Vagina (tissue), 2 donors: ENCODE data around the gene TRABD2B. TPM values are rescaled to one million over a fixed set of nuclear protein-coding genes. Genes with fewer than 3 reads are reported as not detected.

Experiments
- DNase-seq, 2 donors: peaks; one replicate each; pipeline ENCODE4 v3.0.0-alpha.2; 2017; ENCODE audit errors: extremely low spot score in 2 of 2
- H3K27ac ChIP-seq: fragments of 200-600 bp; sonication (generic); one replicate; pipeline ENCODE4 v1.5.1; 2019
- H3K27me3 ChIP-seq: fragments of 200-600 bp; sonication (generic); one replicate; pipeline ENCODE4 v1.5.1; 2019
- H3K36me3 ChIP-seq, 2 donors: fragments of 200-600 bp; sonication (generic); one replicate each; pipeline ENCODE4 v1.5.1; 2017 to 2019
- H3K4me1 ChIP-seq: fragments of 200-600 bp; sonication (generic); one replicate; pipeline ENCODE4 v1.5.1; 2019
- H3K4me3 ChIP-seq, 2 donors: fragments of 200-600 bp; sonication (generic); 1 replicate in 1 of 2; 2 replicates in 1 of 2; pipeline ENCODE4 v1.5.1; 2016 to 2019
- H3K9me3 ChIP-seq: fragments of 200-600 bp; sonication (generic); one replicate; pipeline ENCODE4 v1.5.1; 2019
- POLR2A ChIP-seq, 2 donors: fragments of 450-650 bp; IDR thresholded peaks; one replicate each; pipeline ENCODE4 v1.6.1; 2017; ENCODE audit warnings: antibody characterized with exemption in 2 of 2, mild to moderate bottlenecking in 2 of 2, moderate library complexity in 2 of 2
- POLR2AphosphoS5 ChIP-seq, 2 donors: sonication (generic); formaldehyde crosslinking; IDR thresholded peaks; one replicate each; pipeline ENCODE4 v1.9.0; 2017; ENCODE audit warnings: antibody characterized with exemption in 2 of 2, mild to moderate bottlenecking in 2 of 2, low read depth in 1 of 2; ENCODE audit not compliant: insufficient read depth in 1 of 2
- intact Hi-C: fragments of 100-400 bp; cut with DNase I; formaldehyde crosslinking; loops from one replicate; pipeline ENCODE4 v1.15.1; 2023
- total RNA-seq: library from RNA; depleted of rRNA; stranded (reverse); fragments of >200 nt; gene quantifications from one replicate; pipeline ENCODE4 v1.2.3, GENCODE V29; 2016
- TF ChIP-seq, protein P1 (sequence below), 3 experiments: fragments of 450-650 bp in 2 of 3; fragments of 200-600 bp in 1 of 3; sonication (generic) in 1 of 3; IDR thresholded peaks; one replicate each; pipeline ENCODE4 v1.5.1; 2017 to 2019; ENCODE audit warnings: antibody characterized with exemption in 3 of 3, mild to moderate bottlenecking in 2 of 3, moderate library complexity in 2 of 3

Gene TRABD2B
- total RNA-seq, 1 donor from 2014 or later, result 5.6 TPM

DNA sequence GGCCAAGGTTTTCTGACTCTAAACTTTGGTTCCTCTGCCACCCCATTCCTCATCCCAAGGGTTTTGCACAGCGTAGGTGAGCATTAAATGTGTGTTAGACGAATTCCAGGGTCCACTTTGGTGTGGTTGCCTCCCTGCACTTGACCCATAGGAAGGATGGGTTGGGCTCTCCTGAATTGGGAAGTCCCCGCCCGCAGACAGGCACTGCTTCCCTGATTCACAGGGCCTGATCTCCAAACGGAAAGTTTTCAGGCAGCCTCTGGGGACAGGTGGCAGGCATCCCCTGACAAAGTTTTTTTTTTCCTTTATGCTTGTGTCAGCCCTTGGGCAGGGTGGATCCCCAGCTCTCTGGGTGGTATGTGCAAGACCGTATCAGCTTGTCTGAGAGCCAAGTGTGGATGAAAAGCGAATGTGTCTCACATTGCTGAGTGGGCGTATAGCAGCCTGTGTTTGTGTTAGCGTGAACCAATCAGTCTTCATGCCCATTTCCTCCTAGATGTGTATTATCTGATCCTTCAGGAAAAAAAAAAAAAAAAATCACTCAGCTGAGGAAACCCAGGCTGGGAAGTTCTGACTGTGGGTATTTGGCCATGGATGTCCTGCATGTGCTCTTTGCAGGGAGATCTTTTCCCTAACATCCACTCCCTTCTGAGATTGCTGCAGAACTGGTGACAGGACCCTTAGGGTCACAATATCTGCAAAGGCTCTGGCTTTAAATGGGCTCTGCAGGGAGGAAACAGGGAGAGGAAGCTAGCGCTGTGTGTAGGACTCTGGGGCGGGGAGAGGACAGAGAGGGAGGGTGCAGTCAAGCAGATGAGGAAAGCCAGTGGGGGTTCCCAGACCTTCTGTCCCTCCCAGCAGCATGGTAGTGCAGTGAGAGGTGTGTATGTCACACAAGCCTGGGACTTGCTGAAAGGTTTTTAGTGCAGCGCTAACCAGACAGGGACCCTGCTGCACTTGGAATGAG lies 42.2 kb upstream of the TRABD2B start:
- DNase-seq, result no peak
- TF ChIP-seq, protein P1, sequence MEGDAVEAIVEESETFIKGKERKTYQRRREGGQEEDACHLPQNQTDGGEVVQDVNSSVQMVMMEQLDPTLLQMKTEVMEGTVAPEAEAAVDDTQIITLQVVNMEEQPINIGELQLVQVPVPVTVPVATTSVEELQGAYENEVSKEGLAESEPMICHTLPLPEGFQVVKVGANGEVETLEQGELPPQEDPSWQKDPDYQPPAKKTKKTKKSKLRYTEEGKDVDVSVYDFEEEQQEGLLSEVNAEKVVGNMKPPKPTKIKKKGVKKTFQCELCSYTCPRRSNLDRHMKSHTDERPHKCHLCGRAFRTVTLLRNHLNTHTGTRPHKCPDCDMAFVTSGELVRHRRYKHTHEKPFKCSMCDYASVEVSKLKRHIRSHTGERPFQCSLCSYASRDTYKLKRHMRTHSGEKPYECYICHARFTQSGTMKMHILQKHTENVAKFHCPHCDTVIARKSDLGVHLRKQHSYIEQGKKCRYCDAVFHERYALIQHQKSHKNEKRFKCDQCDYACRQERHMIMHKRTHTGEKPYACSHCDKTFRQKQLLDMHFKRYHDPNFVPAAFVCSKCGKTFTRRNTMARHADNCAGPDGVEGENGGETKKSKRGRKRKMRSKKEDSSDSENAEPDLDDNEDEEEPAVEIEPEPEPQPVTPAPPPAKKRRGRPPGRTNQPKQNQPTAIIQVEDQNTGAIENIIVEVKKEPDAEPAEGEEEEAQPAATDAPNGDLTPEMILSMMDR (IDR thresholded peaks at IDR 0.05), result no peak
- TF ChIP-seq POLR2AphosphoS5 (IDR thresholded peaks at IDR 0.05; ENCODE audit: insufficient read depth in 1 of 2, low read depth in 1 of 2) (no peak), POLR2A (IDR thresholded peaks at IDR 0.05) (no peak)
- H3K36me3 ChIP-seq, result no peaks in the 10 kb centered on the region
- no peak overlapping the region for H3K4me3 ChIP-seq
- H3K4me1 ChIP-seq, result peaks cover 17% of the 10 kb centered on the region
- H3K27ac ChIP-seq, result no peak overlapping the region
- H3K27me3 ChIP-seq, result no peaks in the 10 kb centered on the region
- intact Hi-C loops, result no loop called here
- no peaks in the 10 kb centered on the region for H3K9me3 ChIP-seq

DNA sequence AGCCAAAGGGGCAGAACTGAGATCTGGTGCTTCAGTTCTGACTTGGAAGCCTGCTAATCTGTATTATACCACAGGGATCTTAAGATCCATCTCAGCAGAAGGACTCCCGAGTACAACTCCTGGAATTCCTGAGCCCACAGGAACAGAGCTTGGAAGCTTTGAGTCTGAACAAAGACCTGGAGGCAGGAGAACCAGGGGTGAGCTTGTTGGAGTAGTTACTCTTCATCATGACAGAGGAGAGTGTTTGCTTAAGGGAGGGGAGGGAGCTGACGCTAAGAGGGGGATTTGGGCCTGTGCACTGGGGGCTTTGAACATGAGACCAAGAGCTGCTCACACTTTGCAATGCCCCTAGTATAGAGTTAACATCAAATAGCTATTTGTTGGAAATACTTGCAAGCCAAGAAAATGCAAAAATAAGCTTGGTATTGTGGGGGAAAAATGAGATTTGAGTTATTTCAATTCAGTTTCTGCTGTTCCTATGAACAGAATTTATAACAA lies 41.1 kb upstream of the TRABD2B start:
- H3K4me3 ChIP-seq, result no peak overlapping the region
- no peak overlapping the region for H3K27ac ChIP-seq
- no peaks in the 10 kb centered on the region for H3K36me3 ChIP-seq
- no peak for DNase-seq
- intact Hi-C loops, result no loop called here
- H3K27me3 ChIP-seq, result no peaks in the 10 kb centered on the region
- no peaks in the 10 kb centered on the region for H3K9me3 ChIP-seq
- no peak for TF ChIP-seq POLR2A (IDR thresholded peaks at IDR 0.05)
- TF ChIP-seq, protein P1 (IDR thresholded peaks at IDR 0.05), result no peak
- no peak for TF ChIP-seq POLR2AphosphoS5 (IDR thresholded peaks at IDR 0.05; ENCODE audit: insufficient read depth in 1 of 2, low read depth in 1 of 2)
- peaks cover 17% of the 10 kb centered on the region for H3K4me1 ChIP-seq

DNA sequence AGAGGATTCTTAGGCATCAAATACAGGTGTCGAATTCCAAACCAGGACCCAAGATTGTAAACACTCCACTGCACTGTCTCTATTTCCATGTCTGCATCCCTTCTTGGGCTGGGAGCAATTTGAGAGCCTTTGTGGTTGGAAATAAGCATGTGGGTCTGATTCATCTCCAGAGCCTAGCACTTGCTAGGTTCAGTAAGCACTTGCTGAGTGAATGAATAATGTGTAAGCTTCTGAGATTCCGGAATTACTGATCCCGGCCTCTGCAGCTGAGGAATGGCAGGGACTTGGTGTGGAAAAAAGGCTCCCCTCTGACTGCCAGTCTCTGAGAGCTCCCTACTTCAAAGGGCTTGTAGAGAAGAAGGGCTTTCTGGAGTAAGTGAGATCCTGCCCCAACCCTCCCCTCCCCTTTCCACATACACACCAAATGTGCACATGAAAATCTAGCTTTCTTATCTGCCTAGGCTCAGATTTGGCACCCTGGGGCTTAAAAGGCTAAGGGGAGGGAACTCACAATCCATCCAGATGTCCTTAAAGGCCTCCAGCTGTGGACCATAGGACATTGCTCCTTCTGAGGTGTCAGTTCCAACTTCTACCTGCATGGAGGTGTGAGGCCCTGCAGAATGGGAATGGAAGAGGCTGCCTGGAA lies 39.6 kb upstream of the TRABD2B start:
- H3K9me3 ChIP-seq, result no peaks in the 10 kb centered on the region
- DNase-seq, result no peak

DNA sequence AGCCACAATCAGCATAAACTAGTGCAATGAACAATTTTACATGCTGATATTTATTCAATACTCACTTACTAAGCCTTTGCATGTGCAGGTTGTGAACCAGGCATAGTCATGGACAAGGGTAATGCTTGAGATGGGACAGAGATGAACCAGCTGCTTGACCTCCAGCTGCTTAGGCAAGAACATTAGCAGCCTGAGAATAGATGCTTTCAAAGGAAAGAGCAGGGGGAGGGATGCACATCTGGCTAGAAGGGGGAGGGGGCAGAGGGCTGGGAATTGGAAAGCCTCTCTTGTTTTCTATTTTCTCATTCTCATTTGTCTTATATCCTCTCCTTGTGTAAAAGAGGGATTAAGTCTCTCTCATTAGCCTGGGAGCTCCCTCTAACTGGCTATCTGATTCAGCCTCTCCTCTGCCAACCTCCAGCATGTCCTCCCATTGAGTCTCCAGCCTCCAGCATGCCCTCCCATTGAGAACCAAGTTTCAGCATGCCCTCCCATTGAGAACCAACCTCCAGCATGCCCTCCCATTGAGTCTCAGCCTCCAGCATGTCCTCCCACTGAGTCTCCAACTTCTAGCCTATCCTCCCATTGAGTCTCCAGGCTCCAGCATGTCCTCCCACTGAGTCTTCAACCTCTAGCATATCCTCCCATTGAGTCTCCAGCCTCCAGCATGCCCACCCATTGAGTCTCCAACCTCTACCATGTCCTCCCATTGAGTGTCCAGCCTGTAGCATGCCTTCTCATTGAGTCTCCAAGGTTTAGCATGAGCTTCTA lies 38.4 kb upstream of the TRABD2B start:
- TF ChIP-seq POLR2AphosphoS5 (IDR thresholded peaks at IDR 0.05; ENCODE audit: insufficient read depth in 1 of 2, low read depth in 1 of 2) (no peak), POLR2A (IDR thresholded peaks at IDR 0.05) (no peak)
- TF ChIP-seq, protein P1 (IDR thresholded peaks at IDR 0.05), result no peak
- no peak overlapping the region for H3K27ac ChIP-seq
- H3K4me3 ChIP-seq, result no peak overlapping the region
- H3K9me3 ChIP-seq, result no peaks in the 10 kb centered on the region
- no peak for DNase-seq
- no peaks in the 10 kb centered on the region for H3K27me3 ChIP-seq
- H3K4me1 ChIP-seq, result peaks cover 17% of the 10 kb centered on the region
- intact Hi-C loops, result no loop called here
- H3K36me3 ChIP-seq, result no peaks in the 10 kb centered on the region

More for the DNA sequence above, 39.6 kb upstream of the TRABD2B start:
- intact Hi-C loops, result no loop called here
- TF ChIP-seq, protein P1 (IDR thresholded peaks at IDR 0.05), result no peak
- TF ChIP-seq POLR2AphosphoS5 (IDR thresholded peaks at IDR 0.05; ENCODE audit: insufficient read depth in 1 of 2, low read depth in 1 of 2), result no peak
- no peak for TF ChIP-seq POLR2A (IDR thresholded peaks at IDR 0.05)
- Histone ChIP-seq H3K27ac (no peak overlapping the region), H3K36me3 (no peaks in the 10 kb centered on the region), H3K4me3 (no peak overlapping the region), H3K27me3 (no peaks in the 10 kb centered on the region), H3K4me1 (peaks cover 17% of the 10 kb centered on the region)
